RWPE2 (cell line): ENCODE results near the gene ZNRF4.

ENCODE experiments used
- ATAC-seq: fragments of 200-7000 bp; cut with Tn5 transposase; 3 replicates; pipeline ENCODE4 v1.9.1; 2021; ENCODE audit warnings: low read depth
- DNase-seq: peaks from one replicate; pipeline ENCODE4 v3.0.0-alpha.2; 2020; ENCODE audit warnings: low spot score
- H3K27ac ChIP-seq: fragments of 450-650 bp; 2 replicates; pipeline ENCODE4 v1.5.1; 2017; ENCODE audit warnings: mild to moderate bottlenecking; ENCODE audit not compliant: poor library complexity, severe bottlenecking
- H3K27me3 ChIP-seq: fragments of 250-450 bp; sonication (Bioruptor Pico); 2 replicates; pipeline ENCODE4 v1.5.1; 2021; ENCODE audit warnings: mild to moderate bottlenecking, moderate library complexity; ENCODE audit not compliant: insufficient read depth, poor library complexity, severe bottlenecking
- H3K36me3 ChIP-seq: fragments of 250-450 bp; sonication (Bioruptor Pico); 2 replicates; pipeline ENCODE4 v1.5.1; 2020; ENCODE audit warnings: low read depth, mild to moderate bottlenecking, moderate library complexity
- H3K4me1 ChIP-seq: fragments of 250-450 bp; sonication (Bioruptor Pico); 2 replicates; pipeline ENCODE4 v1.5.1; 2021; ENCODE audit warnings: mild to moderate bottlenecking, moderate library complexity; ENCODE audit not compliant: insufficient read depth, poor library complexity, severe bottlenecking
- H3K4me3 ChIP-seq: fragments of 250-450 bp; sonication (Bioruptor Pico); 2 replicates; pipeline ENCODE4 v1.5.1; 2021; ENCODE audit warnings: mild to moderate bottlenecking, moderate library complexity; ENCODE audit not compliant: severe bottlenecking
- H3K9me3 ChIP-seq: fragments of 250-450 bp; sonication (Bioruptor Pico); 2 replicates; pipeline ENCODE4 v1.5.1; 2021; ENCODE audit warnings: mild to moderate bottlenecking, moderate library complexity; ENCODE audit not compliant: severe bottlenecking
- CTCF ChIP-seq: fragments of 450-650 bp; IDR thresholded peaks from one replicate; pipeline ENCODE4 v1.5.1; 2017; ENCODE audit warnings: mild to moderate bottlenecking, moderate library complexity; ENCODE audit not compliant: poor library complexity, severe bottlenecking

The ZNRF4 gene

GRCh38 chr19:5448374-5448773 lies 6.8 kb upstream of the ZNRF4 start:
- H3K36me3 ChIP-seq, result no peaks in the 10 kb centered on the region
- no peak overlapping the region for H3K4me3 ChIP-seq
- DNase-seq (no peak), ATAC-seq (no peak)
- peaks cover 4% of the 10 kb centered on the region for H3K27me3 ChIP-seq
- no peaks in the 10 kb centered on the region for H3K9me3 ChIP-seq
- H3K27ac ChIP-seq, result no peak overlapping the region
- H3K4me1 ChIP-seq, result no peaks in the 10 kb centered on the region
- no peak for TF ChIP-seq CTCF

- no peak overlapping the region for H3K27ac ChIP-seq
- H3K9me3 ChIP-seq, result no peaks in the 10 kb centered on the region
- H3K4me1 ChIP-seq, result no peaks in the 10 kb centered on the region
- no peak for TF ChIP-seq CTCF
- no peak for DNase-seq
- no peak for ATAC-seq
- no peak overlapping the region for H3K4me3 ChIP-seq
- H3K27me3 ChIP-seq, result peaks cover 4% of the 10 kb centered on the region
- H3K36me3 ChIP-seq, result no peaks in the 10 kb centered on the region
Measured at GRCh38 chr19:5450482-5451126, 4.6 kb upstream of the ZNRF4 start.

GRCh38 chr19:5451494-5451893 lies 3.7 kb upstream of the ZNRF4 start:
- Histone ChIP-seq H3K27me3 (peaks cover 4% of the 10 kb centered on the region), H3K4me3 (no peak overlapping the region), H3K27ac (no peak overlapping the region), H3K36me3 (no peaks in the 10 kb centered on the region), H3K4me1 (no peaks in the 10 kb centered on the region), H3K9me3 (no peaks in the 10 kb centered on the region)
- DNase-seq, result no peak
- TF ChIP-seq CTCF, result no peak
- no peak for ATAC-seq

GRCh38 chr19:5452594-5453565 lies 2.3 kb upstream of the ZNRF4 start:
- no peaks in the 10 kb centered on the region for H3K9me3 ChIP-seq
- no peak overlapping the region for H3K27ac ChIP-seq
- no peak for TF ChIP-seq CTCF
- ATAC-seq, result no peak
- DNase-seq, result no peak
- H3K27me3 ChIP-seq, result peaks cover 4% of the 10 kb centered on the region
- H3K4me1 ChIP-seq, result no peaks in the 10 kb centered on the region
- no peak overlapping the region for H3K4me3 ChIP-seq
- no peaks in the 10 kb centered on the region for H3K36me3 ChIP-seq
